HS-5 (cell line): ENCODE data around the gene PRKD2.

Experiments used
- DNase-seq: peaks from one replicate; pipeline ENCODE4 v3.0.0-alpha.2; 2012; ENCODE audit warnings: low read depth

The PRKD2 gene

DNA sequence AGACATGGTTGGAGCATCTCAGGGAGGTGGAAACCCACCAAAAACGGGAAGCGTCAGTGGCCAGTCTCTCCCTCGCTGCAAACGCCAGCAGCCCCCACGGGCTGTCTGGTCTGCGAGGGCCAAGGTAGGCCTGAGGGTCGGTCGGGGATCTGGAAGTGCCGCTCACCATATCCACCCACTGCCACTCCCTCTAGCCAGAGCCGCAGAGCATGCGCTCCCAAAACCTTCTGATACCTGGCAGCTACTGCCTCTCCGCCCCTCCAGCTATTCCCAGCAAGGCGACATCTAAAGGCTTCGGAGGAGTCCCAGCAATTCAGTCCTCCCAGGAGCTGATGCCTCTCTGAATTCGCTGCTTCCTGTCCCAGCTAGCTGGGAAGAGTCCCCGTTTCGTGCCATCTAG, 24.5 kb upstream of the PRKD2 start:
- DNase-seq = no peak

DNA sequence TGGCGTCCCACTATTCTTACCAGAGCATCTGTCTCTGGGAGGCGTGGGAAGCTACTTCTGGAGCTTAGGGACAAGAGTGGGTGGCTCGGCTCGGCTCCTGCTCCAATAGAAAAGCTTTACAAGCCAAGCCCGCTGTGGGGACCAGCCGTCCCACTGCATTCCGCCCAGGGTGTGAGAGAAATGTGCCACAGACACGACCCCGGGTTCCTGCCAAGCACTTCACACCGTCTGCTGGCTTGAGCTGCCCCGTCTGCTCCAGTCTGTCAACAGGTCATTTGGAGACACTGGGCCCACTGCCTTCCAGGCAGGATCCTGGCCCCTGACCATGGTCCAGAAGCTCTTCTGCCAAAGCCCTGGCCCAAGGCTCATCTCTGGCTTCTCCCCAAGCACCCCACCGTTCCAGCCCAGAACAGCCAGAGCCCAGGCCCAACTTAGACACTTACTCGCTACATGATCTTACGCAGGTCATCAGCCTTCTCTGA, 22.4 kb upstream of the PRKD2 start:
- no peak for DNase-seq

DNA sequence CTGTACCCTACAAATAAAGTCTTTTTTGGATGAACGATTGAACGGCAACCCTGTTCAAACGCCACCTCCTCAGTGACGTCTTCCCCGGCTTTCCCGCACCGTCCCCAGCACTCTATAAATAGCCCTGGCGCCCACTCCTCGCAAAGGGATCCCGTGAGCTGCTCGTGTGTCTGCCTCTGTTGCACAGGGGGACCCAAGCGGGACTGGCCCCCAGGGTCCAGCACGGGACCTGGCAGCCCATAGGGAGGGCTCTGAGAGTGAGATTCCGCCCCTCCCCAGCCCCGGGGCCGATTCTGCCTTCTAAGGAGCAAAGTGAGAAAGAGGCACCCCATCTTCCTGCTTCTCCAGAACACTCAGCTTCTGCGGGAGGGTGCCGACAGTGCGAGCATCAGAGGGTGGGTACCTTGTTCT, 20.9 kb upstream of the PRKD2 start:
- DNase-seq = no peak

GRCh38 chr19:46737298-46737654, 20.4 kb upstream of the PRKD2 start:
- no peak for DNase-seq

DNA sequence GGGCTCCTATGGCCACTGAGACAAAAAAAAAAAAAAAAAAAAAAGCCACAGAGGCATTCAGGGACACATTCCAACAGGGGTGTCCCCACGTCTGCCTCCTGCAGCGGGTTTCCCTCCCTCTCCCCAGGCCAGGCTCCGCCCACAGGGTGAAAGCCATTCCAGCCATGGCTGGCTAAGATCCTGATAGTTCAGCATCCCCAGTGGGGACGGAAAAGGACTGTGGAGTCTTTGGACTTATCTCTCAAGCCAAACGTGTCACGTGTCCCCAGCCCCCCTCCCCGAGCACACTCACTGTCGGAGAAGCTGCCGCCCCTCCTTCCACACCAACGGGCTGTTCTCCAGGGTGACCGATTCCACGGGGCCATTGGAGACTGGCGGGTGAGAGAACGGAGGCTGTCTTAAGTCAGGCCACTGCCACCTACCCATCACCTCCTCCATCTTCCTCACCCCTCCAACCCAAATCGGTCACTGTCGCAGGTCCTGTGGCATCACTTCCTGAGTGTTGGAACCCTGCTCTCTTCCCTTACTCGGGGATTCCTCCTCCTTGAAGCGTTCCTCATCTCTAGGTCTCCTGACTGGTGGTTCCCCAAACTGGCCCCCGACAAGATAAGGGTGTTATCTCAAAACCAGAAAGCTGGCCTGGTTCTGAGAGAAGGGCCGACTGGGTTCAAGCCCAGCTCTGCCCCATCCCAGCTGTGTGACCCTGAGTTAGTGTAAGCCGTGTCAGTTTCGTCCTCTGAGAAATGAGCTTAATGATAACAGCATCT, 19.8 kb upstream of the PRKD2 start:
- no peak for DNase-seq

DNA sequence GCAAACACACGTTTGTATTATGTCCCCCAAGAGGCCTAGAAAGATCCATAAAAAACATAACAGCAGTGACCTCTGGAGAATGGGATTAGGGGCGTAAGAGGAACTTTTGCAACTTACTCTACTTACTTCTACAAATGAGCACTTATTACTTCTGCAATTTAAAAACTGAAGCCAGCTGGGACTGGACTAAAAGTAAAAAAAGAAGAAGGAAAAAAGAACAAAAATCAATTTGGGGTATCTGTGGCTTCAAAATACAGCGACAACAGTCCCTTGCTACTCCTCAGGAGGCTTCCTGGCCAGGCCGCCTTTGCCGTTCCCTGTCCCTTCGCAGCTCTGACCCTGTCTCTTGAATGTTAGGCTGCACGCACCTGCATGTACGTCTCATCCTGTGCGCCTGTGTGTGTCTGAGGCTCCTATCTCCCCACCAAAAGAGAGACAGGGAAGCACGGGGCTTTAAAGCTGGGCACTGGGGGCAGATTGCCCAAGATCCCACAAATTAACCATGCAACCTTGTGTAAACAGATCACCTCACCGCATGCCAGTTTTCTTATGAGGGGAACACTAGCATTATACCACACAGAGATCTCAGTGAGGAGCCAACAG, 16.9 kb upstream of the PRKD2 start:
- no peak for DNase-seq

- DNase-seq = no peak
Observed at GRCh38 chr19:46732966-46733689, 16.2 kb upstream of the PRKD2 start.

DNA sequence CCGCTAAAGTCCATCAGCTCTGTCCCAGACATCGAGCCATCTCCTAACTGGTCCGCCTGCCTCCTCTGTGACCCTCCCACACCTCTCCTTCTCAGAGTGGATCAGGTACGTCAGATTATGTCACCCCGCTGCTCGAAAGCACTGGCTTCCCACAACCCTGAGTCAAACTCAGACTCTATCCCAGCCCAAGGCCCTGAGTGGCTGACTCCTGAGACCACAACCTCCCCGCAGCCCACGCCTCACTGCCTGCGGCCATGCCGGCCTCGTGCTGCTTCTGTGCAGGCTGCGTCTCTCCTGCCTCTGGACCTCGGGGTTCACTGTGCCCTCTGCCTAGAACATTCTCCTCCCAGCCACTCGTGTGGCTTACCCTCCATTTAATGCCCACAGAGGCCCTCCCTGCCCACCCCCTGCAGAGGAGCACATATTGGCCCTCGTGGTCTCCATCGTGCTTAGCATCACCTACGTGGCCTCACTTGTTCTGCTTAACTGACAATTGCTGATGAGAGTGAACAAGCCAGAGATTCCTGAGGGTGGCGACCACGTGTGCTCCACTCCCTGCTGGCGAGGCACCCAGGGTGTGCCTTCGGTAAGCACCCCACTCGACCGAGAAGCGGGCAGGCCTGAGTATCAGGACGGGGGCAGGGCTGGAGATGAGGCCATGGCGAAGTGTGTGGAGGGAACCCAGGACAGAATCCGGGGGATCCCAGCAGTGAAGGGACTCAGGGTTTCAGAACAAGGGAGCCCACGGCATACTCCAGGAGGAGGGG, 15.4 kb upstream of the PRKD2 start:
- no peak for DNase-seq

GRCh38 chr19:46731584-46731983, 14.7 kb upstream of the PRKD2 start:
- no peak for DNase-seq

GRCh38 chr19:46731007-46731501, 14.1 kb upstream of the PRKD2 start:
- no peak for DNase-seq

GRCh38 chr19:46730595-46730994, 13.7 kb upstream of the PRKD2 start:
- DNase-seq = no peak

GRCh38 chr19:46730187-46730586, 13.3 kb upstream of the PRKD2 start:
- DNase-seq = no peak

GRCh38 chr19:46729696-46730095, 12.8 kb upstream of the PRKD2 start:
- DNase-seq = no peak

DNA sequence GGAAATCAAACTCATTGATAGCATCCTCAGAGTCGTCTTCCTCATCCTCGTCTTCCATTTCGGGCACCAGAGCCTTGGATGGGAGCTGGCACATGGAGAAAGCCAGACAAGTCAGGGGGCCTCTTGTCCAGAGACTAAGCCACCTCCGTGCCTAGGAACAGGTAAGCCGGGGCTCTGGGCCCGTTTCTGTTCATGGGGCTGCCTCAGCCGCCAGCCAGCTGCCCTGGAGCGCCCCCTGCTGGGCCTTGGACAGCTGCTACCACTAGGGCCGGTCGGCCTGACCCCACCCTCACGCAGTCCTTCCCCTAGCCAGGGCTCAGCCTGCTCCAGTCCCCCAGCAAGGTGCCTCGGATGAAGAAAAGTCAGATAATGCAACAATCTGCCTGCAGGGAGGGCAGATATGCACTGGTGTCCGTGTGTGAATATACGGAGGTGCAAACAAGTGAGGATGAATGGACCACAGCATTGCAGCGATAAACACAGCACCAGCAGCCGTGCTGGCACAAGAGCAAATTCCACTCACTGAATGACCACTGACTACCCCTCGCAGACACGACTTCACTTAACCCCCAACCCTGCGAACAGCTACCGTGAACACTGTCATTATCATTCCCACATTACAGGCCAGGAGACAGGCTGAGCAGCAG, 11.9 kb upstream of the PRKD2 start:
- DNase-seq = no peak

GRCh38 chr19:46728208-46728607, 11.3 kb upstream of the PRKD2 start:
- DNase-seq = no peak

GRCh38 chr19:46727757-46728156, 10.8 kb upstream of the PRKD2 start:
- DNase-seq = no peak

DNA sequence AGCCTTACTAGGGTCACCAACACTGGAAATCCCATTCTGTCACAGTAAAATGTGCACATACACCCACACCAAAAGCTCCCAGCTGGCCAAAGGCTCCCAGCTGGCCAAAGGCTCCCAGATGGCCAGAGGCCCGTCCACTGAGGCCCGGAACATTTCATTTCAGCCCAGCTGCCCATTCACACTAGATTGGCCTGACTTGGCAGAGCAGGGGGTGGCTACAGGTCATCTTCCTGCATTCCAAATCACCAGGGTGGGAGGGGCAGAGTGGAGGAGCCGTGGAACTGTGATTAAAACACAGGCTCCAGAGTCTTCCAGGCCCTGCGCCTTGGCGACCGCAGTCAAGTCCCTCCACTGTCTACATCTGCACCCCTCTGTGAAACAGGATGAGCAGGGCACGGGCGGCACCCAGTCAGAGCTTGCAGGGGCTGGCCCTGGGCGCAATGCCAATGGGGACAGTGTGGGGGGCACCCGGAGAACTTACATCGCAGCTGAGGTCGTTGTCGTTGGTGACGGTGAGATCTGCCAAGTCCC, 10.1 kb upstream of the PRKD2 start:
- DNase-seq = no peak

- DNase-seq = no peak
Observed at GRCh38 chr19:46726551-46726950, 9.6 kb upstream of the PRKD2 start.

DNA sequence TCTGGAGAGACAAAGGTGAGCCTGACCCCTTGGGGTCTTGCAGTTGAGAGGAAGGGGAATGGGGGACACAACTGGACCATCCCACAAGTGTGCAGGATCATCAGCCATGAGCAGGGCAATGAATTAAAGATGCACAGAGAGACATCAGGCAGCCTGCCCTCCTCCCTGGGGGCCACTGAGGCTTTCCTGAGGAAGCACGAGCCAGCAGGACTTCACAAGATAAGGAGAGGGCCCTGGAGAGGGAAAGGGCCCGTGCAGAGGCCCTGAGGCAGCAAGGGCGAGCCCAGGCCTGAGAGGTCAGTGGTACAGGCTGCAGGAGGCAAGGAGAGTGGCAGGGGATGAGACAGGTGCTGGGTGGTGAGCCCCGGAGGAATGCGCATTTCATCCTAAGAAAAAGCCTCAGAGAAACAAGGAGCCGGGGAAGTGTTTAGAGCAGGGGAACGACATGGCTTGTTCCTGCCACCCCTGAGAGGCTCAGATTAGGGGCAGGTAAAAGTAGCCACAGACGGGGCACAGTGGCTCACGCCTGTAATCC, 9.0 kb upstream of the PRKD2 start:
- DNase-seq = no peak

GRCh38 chr19:46725036-46725820, 8.3 kb upstream of the PRKD2 start:
- no peak for DNase-seq
